ENCODE results near the gene PRKACA.

PRKACA gene

DNA sequence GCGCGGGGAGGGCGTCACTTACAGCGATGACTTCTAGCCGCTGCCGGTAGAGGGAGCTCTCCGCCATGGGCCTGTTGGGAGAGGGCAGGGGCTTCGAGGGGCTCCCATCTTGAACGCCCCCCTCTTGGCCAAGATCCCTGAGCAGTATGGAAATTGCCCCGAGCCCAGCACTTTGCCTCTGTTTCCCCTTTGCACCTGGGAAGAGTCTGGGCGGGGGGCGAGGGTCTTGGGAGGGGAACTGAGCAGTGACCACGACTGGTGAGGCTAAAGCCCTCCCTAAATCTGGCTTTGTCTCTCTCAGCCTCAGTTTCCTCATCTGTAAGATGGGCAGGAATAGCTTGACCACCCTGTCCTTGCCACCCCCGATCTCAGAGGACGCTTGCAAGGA is 58.5 kb downstream of the PRKACA start:
- Histone ChIP-seq H3K9me3 (ENCODE audit: control insufficient read depth in 1 of 2, low read length in 2 of 2) (no peaks in the 10 kb centered on the region), H3K4me3 (ENCODE audit: low read depth in 1 of 2, low read length in 2 of 2) (no peak overlapping the region), H3K27ac (ENCODE audit: low read depth, low read length) (no peak overlapping the region), H3K4me1 (ENCODE audit: control insufficient read depth in 1 of 2, insufficient read depth in 2 of 2, low read length in 2 of 2) (peaks cover 20 to 21% of the 10 kb centered on the region in 2 donors), H3K9ac (ENCODE audit: low read depth in 1 of 2, low read length in 2 of 2) (no peak overlapping the region), H3K36me3 (ENCODE audit: control insufficient read depth in 1 of 2, insufficient read depth in 2 of 2, low read length in 2 of 2) (no peaks in the 10 kb centered on the region), H3K27me3 (ENCODE audit: control insufficient read depth in 1 of 2, insufficient read depth in 2 of 2, low read length in 2 of 2) (peaks cover 11 to 22% of the 10 kb centered on the region in 2 donors)

DNA sequence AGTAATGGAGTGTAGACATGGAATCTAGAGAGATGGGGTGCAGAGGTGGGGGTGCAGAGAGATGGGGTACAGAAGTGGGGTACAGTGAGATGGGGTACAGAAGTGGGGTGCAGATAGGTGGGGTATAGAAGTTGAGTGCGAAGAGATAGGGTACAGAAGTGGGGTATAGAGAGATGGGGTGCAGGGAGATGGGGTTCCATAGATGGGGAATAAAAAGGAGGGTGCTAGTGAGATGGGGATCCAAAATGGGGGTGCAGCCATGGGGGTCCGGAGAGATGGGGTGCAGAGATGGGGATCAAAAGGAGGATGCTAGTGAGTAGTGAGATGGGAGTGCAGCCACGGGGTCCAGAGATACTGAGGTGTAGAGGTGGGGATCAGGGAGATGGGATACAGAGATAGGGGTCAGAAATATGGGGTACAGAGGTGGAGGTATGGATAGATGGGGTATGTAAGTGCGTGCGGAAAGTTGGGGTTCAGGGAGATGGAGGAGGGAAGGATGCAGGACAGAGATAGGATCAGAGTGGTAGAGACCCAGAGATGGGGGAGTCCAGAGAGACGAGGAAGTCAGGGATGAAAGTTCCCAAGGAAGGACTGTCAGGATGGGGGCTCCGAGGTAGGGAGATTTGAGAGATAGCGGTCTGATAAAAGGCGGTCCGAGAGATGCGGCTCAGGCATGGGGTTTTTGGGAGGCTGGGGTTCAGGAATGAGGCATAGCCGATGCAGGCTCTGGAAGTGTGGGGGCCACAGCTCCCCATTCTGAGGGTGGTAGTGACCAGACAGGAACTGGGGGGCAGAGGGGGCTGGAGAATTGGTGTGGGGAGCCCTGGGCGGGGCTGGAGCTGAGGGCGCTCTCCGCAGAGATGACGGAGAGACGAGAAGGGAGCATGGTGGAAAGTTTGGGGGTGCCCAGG is 59.1 kb downstream of the PRKACA start:
- no peak overlapping the region for H3K27ac ChIP-seq (ENCODE audit: low read depth, low read length)
- H3K4me1 ChIP-seq (ENCODE audit: control insufficient read depth in 1 of 2, insufficient read depth in 2 of 2, low read length in 2 of 2): peaks cover 20 to 21% of the 10 kb centered on the region in 2 donors
- H3K27me3 ChIP-seq (ENCODE audit: control insufficient read depth in 1 of 2, insufficient read depth in 2 of 2, low read length in 2 of 2): peaks cover 11 to 22% of the 10 kb centered on the region in 2 donors
- H3K9me3 ChIP-seq (ENCODE audit: control insufficient read depth in 1 of 2, low read length in 2 of 2): no peaks in the 10 kb centered on the region
- no peak overlapping the region for H3K9ac ChIP-seq (ENCODE audit: low read depth in 1 of 2, low read length in 2 of 2)
- H3K36me3 ChIP-seq (ENCODE audit: control insufficient read depth in 1 of 2, insufficient read depth in 2 of 2, low read length in 2 of 2): no peaks in the 10 kb centered on the region
- no peak overlapping the region for H3K4me3 ChIP-seq (ENCODE audit: low read depth in 1 of 2, low read length in 2 of 2)

DNA sequence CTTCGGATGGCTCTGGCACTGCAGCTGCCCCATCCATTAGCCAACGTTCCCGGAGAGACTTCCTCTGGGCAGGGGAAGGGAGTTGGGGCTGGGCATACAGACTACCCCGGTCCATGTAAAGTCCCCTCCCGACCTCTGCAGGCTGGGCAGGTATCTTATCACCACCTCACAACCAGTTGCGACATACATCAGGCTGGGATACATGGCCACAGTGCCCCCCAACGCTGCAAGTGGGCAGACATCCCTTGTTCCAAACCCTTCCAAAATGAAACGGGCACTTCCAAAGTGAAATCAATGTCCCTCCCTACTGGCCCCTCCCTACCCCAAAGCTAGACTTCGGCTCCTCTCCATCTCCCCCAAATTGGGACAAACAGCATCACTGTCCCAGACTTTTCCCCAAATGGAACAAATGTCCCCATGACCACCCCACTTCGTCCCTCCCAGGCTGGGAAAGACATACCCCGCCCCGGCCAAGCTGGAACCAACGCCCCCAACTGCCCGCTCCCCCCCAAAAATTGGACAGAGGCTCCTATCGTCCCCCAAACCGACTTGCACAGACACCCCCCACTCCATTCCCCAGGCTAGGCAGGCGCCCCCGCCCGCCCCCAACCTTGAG is 60.7 kb downstream of the PRKACA start:
- Histone ChIP-seq H3K9ac (ENCODE audit: low read depth in 1 of 2, low read length in 2 of 2) (no peak overlapping the region), H3K27ac (ENCODE audit: low read depth, low read length) (no peak overlapping the region), H3K9me3 (ENCODE audit: control insufficient read depth in 1 of 2, low read length in 2 of 2) (no peaks in the 10 kb centered on the region), H3K36me3 (ENCODE audit: control insufficient read depth in 1 of 2, insufficient read depth in 2 of 2, low read length in 2 of 2) (peaks cover 0 to 5% of the 10 kb centered on the region in 2 donors), H3K4me1 (ENCODE audit: control insufficient read depth in 1 of 2, insufficient read depth in 2 of 2, low read length in 2 of 2) (peaks cover 16 to 19% of the 10 kb centered on the region in 2 donors), H3K4me3 (ENCODE audit: low read depth in 1 of 2, low read length in 2 of 2) (no peak overlapping the region), H3K27me3 (ENCODE audit: control insufficient read depth in 1 of 2, insufficient read depth in 2 of 2, low read length in 2 of 2) (peaks cover 11 to 22% of the 10 kb centered on the region in 2 donors)

DNA sequence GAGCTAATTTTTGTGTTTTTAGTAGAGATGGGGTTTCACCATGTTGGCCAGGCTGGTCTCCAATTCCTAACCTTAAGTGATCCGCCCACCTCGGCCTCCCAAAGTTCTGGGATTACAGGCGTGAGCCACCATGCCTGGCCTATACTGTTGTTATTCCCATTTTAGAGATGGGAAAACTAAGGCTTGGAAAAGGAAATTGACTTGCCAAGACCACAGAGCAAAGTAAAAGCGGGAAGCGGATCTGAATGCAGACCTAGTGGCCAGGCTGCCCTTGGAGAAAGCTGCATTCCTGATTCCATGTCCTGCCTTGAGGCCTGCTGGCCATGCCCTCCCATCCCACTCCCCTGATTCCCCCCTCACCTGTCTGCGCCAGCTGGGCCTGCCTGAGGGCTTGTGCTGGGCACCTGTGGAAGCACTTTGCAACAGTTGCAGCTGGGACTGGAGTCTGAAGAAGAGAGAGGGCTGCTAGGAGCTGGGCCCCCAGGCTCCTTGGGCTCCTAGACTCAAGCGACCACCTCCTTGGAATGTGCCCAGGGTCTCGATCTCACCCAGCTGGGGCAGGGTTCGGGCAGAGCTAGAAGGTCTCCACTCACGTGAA is 61.4 kb downstream of the PRKACA start:
- no peak overlapping the region for H3K9ac ChIP-seq (ENCODE audit: low read depth in 1 of 2, low read length in 2 of 2)
- H3K4me3 ChIP-seq (ENCODE audit: low read depth in 1 of 2, low read length in 2 of 2): no peak overlapping the region
- peaks cover 11 to 22% of the 10 kb centered on the region in 2 donors for H3K27me3 ChIP-seq (ENCODE audit: control insufficient read depth in 1 of 2, insufficient read depth in 2 of 2, low read length in 2 of 2)
- peaks cover 9 to 12% of the 10 kb centered on the region in 2 donors for H3K4me1 ChIP-seq (ENCODE audit: control insufficient read depth in 1 of 2, insufficient read depth in 2 of 2, low read length in 2 of 2)
- H3K36me3 ChIP-seq (ENCODE audit: control insufficient read depth in 1 of 2, insufficient read depth in 2 of 2, low read length in 2 of 2): peaks cover 0 to 5% of the 10 kb centered on the region in 2 donors
- H3K27ac ChIP-seq (ENCODE audit: low read depth, low read length): no peak overlapping the region
- H3K9me3 ChIP-seq (ENCODE audit: control insufficient read depth in 1 of 2, low read length in 2 of 2): no peaks in the 10 kb centered on the region

DNA sequence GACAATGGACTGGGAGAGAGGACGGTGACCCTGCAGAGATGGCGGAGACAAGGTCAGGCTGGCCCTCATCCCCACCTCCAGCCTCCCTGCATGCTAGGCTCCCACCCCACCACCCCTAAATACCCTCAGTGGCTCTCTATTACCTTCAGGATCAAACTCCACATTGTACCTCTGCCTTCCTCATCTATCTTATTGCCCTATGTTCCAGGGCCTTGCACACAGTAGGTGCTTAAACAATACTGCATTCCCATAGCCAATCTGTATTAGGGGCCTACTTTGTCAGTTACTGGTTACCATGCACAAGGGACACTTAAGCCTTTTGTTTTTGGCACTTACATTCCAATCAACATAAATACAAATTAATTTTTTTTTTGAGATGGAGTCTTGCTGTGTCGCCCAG is 62.2 kb downstream of the PRKACA start:
- Histone ChIP-seq H3K4me3 (ENCODE audit: low read depth in 1 of 2, low read length in 2 of 2) (no peak overlapping the region), H3K9me3 (ENCODE audit: control insufficient read depth in 1 of 2, low read length in 2 of 2) (no peaks in the 10 kb centered on the region), H3K9ac (ENCODE audit: low read depth in 1 of 2, low read length in 2 of 2) (no peak overlapping the region), H3K36me3 (ENCODE audit: control insufficient read depth in 1 of 2, insufficient read depth in 2 of 2, low read length in 2 of 2) (peaks cover 0 to 8% of the 10 kb centered on the region in 2 donors), H3K27ac (ENCODE audit: low read depth, low read length) (no peak overlapping the region), H3K4me1 (ENCODE audit: control insufficient read depth in 1 of 2, insufficient read depth in 2 of 2, low read length in 2 of 2) (peaks cover 9 to 11% of the 10 kb centered on the region in 2 donors), H3K27me3 (ENCODE audit: control insufficient read depth in 1 of 2, insufficient read depth in 2 of 2, low read length in 2 of 2) (peaks cover 11 to 22% of the 10 kb centered on the region in 2 donors)

DNA sequence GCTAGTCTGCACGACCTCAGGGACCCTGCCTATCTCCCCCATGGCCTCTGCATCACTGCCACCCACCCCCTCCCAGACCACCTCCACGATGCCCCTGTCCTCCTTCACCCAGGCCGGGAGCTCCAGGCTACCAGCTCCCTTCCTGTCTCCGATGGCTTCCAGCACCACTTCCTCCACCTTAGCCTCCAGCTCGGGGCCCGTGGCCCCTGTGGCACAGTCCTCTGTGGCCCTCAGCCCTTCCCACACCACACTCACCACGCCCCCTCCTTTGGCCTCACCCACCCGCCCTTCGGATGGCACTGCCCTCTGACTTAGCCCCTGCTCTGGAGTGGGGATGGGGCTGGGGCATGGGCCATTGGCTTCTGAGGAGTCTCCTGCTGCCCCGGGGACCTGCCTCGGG is 62.8 kb downstream of the PRKACA start:
- no peak overlapping the region for H3K4me3 ChIP-seq (ENCODE audit: low read depth in 1 of 2, low read length in 2 of 2)
- H3K27ac ChIP-seq (ENCODE audit: low read depth, low read length): no peak overlapping the region
- no peaks in the 10 kb centered on the region for H3K9me3 ChIP-seq (ENCODE audit: control insufficient read depth in 1 of 2, low read length in 2 of 2)
- H3K27me3 ChIP-seq (ENCODE audit: control insufficient read depth in 1 of 2, insufficient read depth in 2 of 2, low read length in 2 of 2): peaks cover 11 to 19% of the 10 kb centered on the region in 2 donors
- H3K36me3 ChIP-seq (ENCODE audit: control insufficient read depth in 1 of 2, insufficient read depth in 2 of 2, low read length in 2 of 2): peaks cover 0 to 8% of the 10 kb centered on the region in 2 donors
- no peak overlapping the region for H3K9ac ChIP-seq (ENCODE audit: low read depth in 1 of 2, low read length in 2 of 2)
- peaks cover 6 to 8% of the 10 kb centered on the region in 2 donors for H3K4me1 ChIP-seq (ENCODE audit: control insufficient read depth in 1 of 2, insufficient read depth in 2 of 2, low read length in 2 of 2)

DNA sequence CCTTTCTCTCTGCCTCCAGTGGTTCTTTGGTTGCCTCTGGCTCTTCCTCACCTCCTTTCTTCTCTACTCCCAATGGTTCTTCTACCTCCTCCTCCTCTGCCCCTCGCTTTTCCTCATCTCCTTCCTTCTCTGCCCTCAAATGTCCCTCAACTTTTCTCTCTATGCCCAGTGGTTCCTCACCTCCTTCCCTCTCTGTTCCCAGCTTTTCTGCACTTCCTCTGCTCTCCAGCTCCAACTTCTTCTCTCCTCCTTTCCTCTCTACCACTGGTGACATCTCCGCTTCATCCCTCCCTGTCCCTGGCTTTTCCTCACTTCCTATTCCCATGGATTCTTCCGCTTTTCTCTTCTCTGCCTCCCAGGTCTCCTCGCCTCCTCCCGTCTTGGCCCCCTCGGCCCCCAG is 63.5 kb downstream of the PRKACA start:
- peaks cover 2 to 4% of the 10 kb centered on the region in 2 donors for H3K4me1 ChIP-seq (ENCODE audit: control insufficient read depth in 1 of 2, insufficient read depth in 2 of 2, low read length in 2 of 2)
- no peak overlapping the region for H3K9ac ChIP-seq (ENCODE audit: low read depth in 1 of 2, low read length in 2 of 2)
- H3K9me3 ChIP-seq (ENCODE audit: control insufficient read depth in 1 of 2, low read length in 2 of 2): no peaks in the 10 kb centered on the region
- H3K4me3 ChIP-seq (ENCODE audit: low read depth in 1 of 2, low read length in 2 of 2): no peak overlapping the region
- H3K27ac ChIP-seq (ENCODE audit: low read depth, low read length): no peak overlapping the region
- H3K27me3 ChIP-seq (ENCODE audit: control insufficient read depth in 1 of 2, insufficient read depth in 2 of 2, low read length in 2 of 2): peaks cover 11 to 13% of the 10 kb centered on the region in 2 donors
- peaks cover 0 to 8% of the 10 kb centered on the region in 2 donors for H3K36me3 ChIP-seq (ENCODE audit: control insufficient read depth in 1 of 2, insufficient read depth in 2 of 2, low read length in 2 of 2)

DNA sequence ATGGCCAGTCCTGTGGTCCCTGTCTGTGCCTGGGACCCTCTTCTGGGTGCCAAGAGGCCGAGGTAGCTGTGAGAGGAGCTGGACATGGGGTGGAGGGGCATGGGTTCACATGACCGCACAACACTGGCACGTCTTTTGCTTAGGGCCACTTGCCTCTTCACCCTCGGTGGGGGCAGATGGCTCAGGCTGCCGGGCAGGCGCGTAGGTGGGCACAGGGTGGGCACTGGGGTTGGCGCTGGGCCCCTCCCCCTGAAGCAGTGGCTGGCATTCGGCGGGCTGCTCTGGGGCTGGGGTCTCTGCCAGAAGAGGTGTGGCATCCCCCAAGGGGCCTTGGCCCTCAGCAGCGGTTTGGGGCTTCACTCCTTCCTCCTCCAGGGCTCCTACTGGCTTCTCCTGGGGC is 64.1 kb downstream of the PRKACA start:
- Histone ChIP-seq H3K9ac (ENCODE audit: low read depth in 1 of 2, low read length in 2 of 2) (no peak overlapping the region), H3K9me3 (ENCODE audit: control insufficient read depth in 1 of 2, low read length in 2 of 2) (no peaks in the 10 kb centered on the region), H3K27me3 (ENCODE audit: control insufficient read depth in 1 of 2, insufficient read depth in 2 of 2, low read length in 2 of 2) (peaks cover 6 to 7% of the 10 kb centered on the region in 2 donors), H3K27ac (ENCODE audit: low read depth, low read length) (no peak overlapping the region), H3K36me3 (ENCODE audit: control insufficient read depth in 1 of 2, insufficient read depth in 2 of 2, low read length in 2 of 2) (peaks cover 0 to 8% of the 10 kb centered on the region in 2 donors), H3K4me3 (ENCODE audit: low read depth in 1 of 2, low read length in 2 of 2) (no peak overlapping the region), H3K4me1 (ENCODE audit: control insufficient read depth in 1 of 2, insufficient read depth in 2 of 2, low read length in 2 of 2) (peaks cover 0 to 4% of the 10 kb centered on the region in 2 donors)

DNA sequence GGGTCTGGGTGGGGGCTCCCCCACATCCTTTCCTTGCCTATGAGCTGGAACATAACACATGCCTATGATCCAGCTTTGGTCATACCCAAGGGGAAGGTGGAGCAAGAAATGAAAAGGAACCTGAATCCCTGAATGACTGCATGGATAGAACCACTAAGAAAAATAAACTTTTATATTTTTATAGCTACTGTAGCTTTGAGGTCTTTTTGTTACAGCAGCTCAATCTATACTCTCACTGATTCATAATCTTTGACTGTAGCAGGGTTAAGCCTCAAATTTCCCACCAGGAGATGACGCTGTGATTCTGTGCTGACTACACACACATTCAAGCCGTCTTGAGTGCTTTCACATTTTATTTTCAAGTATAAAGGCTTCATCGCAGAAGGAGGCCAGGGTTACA is 64.5 kb downstream of the PRKACA start:
- no peaks in the 10 kb centered on the region for H3K9me3 ChIP-seq (ENCODE audit: control insufficient read depth in 1 of 2, low read length in 2 of 2)
- H3K4me1 ChIP-seq (ENCODE audit: control insufficient read depth in 1 of 2, insufficient read depth in 2 of 2, low read length in 2 of 2): peaks cover 0 to 1% of the 10 kb centered on the region in 2 donors
- peaks cover 1 to 2% of the 10 kb centered on the region in 2 donors for H3K27me3 ChIP-seq (ENCODE audit: control insufficient read depth in 1 of 2, insufficient read depth in 2 of 2, low read length in 2 of 2)
- peaks cover 0 to 8% of the 10 kb centered on the region in 2 donors for H3K36me3 ChIP-seq (ENCODE audit: control insufficient read depth in 1 of 2, insufficient read depth in 2 of 2, low read length in 2 of 2)
- H3K9ac ChIP-seq (ENCODE audit: low read depth in 1 of 2, low read length in 2 of 2): no peak overlapping the region
- no peak overlapping the region for H3K4me3 ChIP-seq (ENCODE audit: low read depth in 1 of 2, low read length in 2 of 2)
- H3K27ac ChIP-seq (ENCODE audit: low read depth, low read length): no peak overlapping the region

DNA sequence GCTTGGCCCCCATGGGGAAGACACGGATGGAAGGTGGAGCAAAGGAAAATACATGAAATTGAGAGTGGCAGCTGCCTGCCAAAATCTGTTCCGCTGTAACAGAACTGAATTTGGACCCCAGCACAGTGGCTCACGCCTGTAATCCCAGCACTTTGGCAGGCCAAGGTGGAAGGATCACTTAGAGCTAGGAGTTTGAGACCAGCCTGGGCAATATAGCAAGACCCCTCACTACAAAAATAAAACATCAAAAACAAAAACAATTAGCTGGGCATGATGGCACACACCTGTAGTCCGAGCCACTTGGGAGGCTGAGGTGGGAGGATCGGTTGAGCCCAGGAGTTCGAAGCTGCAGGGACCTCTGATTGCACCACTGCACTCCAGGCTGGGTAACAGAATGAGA is 65.1 kb downstream of the PRKACA start:
- Histone ChIP-seq H3K27me3 (ENCODE audit: control insufficient read depth in 1 of 2, insufficient read depth in 2 of 2, low read length in 2 of 2) (no peaks in the 10 kb centered on the region), H3K9me3 (ENCODE audit: control insufficient read depth in 1 of 2, low read length in 2 of 2) (no peaks in the 10 kb centered on the region), H3K27ac (ENCODE audit: low read depth, low read length) (no peak overlapping the region), H3K36me3 (ENCODE audit: control insufficient read depth in 1 of 2, insufficient read depth in 2 of 2, low read length in 2 of 2) (peaks cover 0 to 8% of the 10 kb centered on the region in 2 donors), H3K9ac (ENCODE audit: low read depth in 1 of 2, low read length in 2 of 2) (no peak overlapping the region), H3K4me1 (ENCODE audit: control insufficient read depth in 1 of 2, insufficient read depth in 2 of 2, low read length in 2 of 2) (no peaks in the 10 kb centered on the region), H3K4me3 (ENCODE audit: low read depth in 1 of 2, low read length in 2 of 2) (no peak overlapping the region)
